Fibroblast of gingiva (primary cell): Measurements from ENCODE around the gene WDR90.
A peak's percentile ranks its signal among the peaks of the same experiment; 100 is the strongest.

ENCODE experiments used
- DNase-seq: peaks from one replicate; pipeline ENCODE4 v3.0.0-alpha.2; 2011; ENCODE audit warnings: low read depth

WDR90 gene

GRCh38 chr16:648781-649589, at the start of gene WDR90:
TSS of gene WDR90 (plus strand) at chr16:649365. CDS start at chr16:649417, 52 bp downstream.
- peak; percentile 91 for DNase-seq

GRCh38 chr16:600781-601180, 48.4 kb upstream of the WDR90 start:
- DNase-seq: no peak

GRCh38 chr16:603933-604332, 45.2 kb upstream of the WDR90 start:
- DNase-seq: no peak

GRCh38 chr16:606656-607307, 42.4 kb upstream of the WDR90 start:
- DNase-seq: no peak

- no peak for DNase-seq
Observed at GRCh38 chr16:608019-608418, 41.1 kb upstream of the WDR90 start.

- no peak for DNase-seq
Observed at GRCh38 chr16:609316-609715, 39.8 kb upstream of the WDR90 start.

- DNase-seq: no peak
Observed at GRCh38 chr16:609984-610383, 39.2 kb upstream of the WDR90 start.

- no peak for DNase-seq
Observed at GRCh38 chr16:610513-611381, 38.4 kb upstream of the WDR90 start.

GRCh38 chr16:615122-615521, 34.0 kb upstream of the WDR90 start:
- no peak for DNase-seq

- DNase-seq: no peak
Observed at GRCh38 chr16:616733-617586, 32.2 kb upstream of the WDR90 start.

- DNase-seq: no peak
Observed at GRCh38 chr16:617855-618254, 31.3 kb upstream of the WDR90 start.

- no peak for DNase-seq
Observed at GRCh38 chr16:619476-620100, 29.6 kb upstream of the WDR90 start.

- DNase-seq: no peak
Observed at GRCh38 chr16:620700-621525, 28.3 kb upstream of the WDR90 start.

- DNase-seq: no peak
Observed at GRCh38 chr16:621526-622105, 27.5 kb upstream of the WDR90 start.

GRCh38 chr16:622920-623280, 26.3 kb upstream of the WDR90 start:
- no peak for DNase-seq

GRCh38 chr16:624526-625070, 24.6 kb upstream of the WDR90 start:
- DNase-seq: no peak

GRCh38 chr16:625117-625976, 23.8 kb upstream of the WDR90 start:
- no peak for DNase-seq

- no peak for DNase-seq
Observed at GRCh38 chr16:625977-626765, 23.0 kb upstream of the WDR90 start.
